Kasumi-1 (cell line): ENCODE data around the gene PTAFR.
"Not testable (repeated sequence)": the region's sequence is repeated elsewhere in the genome, so short reads cannot be mapped to it uniquely, and the experiment has no call there.

ENCODE experiments used
- DNase-seq, 2 experiments: peaks; one replicate each; lab custom pipeline; 2025; lab: John Stamatoyannopoulos, UW

PTAFR gene

GRCh38 chr1:28144203-28145135, 32.0 kb downstream of the PTAFR start:
- DNase-seq: no peak

GRCh38 chr1:28143496-28144202, 32.8 kb downstream of the PTAFR start:
- no peak for DNase-seq

GRCh38 chr1:28141685-28142084, 34.8 kb downstream of the PTAFR start:
- DNase-seq: no peak

- DNase-seq: not testable (repeated sequence)
Measured at GRCh38 chr1:28139866-28140265, 36.6 kb downstream of the PTAFR start.

GRCh38 chr1:28139025-28139712, 37.3 kb downstream of the PTAFR start:
- peak in 1 of 2 experiments; percentile 38 for DNase-seq

- no peak for DNase-seq
Measured at GRCh38 chr1:28136922-28137613, 39.4 kb downstream of the PTAFR start.

GRCh38 chr1:28136169-28136921, 40.1 kb downstream of the PTAFR start:
- DNase-seq: no peak

- peak; percentile 57 to 58 for DNase-seq
Measured at GRCh38 chr1:28135371-28136168, 40.9 kb downstream of the PTAFR start.

- no peak for DNase-seq
Measured at GRCh38 chr1:28134651-28135207, 41.8 kb downstream of the PTAFR start.

- DNase-seq: peak; percentile 2 to 25
Measured at GRCh38 chr1:28132171-28133167, 44.0 kb downstream of the PTAFR start.

- DNase-seq: no peak
Measured at GRCh38 chr1:28130901-28131300, 45.6 kb downstream of the PTAFR start.

- no peak for DNase-seq
Measured at GRCh38 chr1:28129150-28129549, 47.3 kb downstream of the PTAFR start.

- peak; percentile 25 to 31 for DNase-seq
Measured at GRCh38 chr1:28127617-28128257, 48.8 kb downstream of the PTAFR start.

GRCh38 chr1:28126783-28127490, 49.6 kb downstream of the PTAFR start:
- peak; percentile 83 to 90 for DNase-seq

- no peak for DNase-seq
Measured at GRCh38 chr1:28126212-28126611, 50.3 kb downstream of the PTAFR start.

- peak; percentile 30 to 46 for DNase-seq
Measured at GRCh38 chr1:28123461-28123961, 53.0 kb downstream of the PTAFR start.

GRCh38 chr1:28122183-28122582, 54.3 kb downstream of the PTAFR start:
- no peak for DNase-seq
